ENCODE measurements around the gene COL23A1. TPM values are rescaled to one million over a fixed set of nuclear protein-coding genes. Genes with fewer than 3 reads are reported as not detected.

Gene COL23A1
- total RNA-seq, 1 experiment from 2014 or later = 5.7 TPM

DNA sequence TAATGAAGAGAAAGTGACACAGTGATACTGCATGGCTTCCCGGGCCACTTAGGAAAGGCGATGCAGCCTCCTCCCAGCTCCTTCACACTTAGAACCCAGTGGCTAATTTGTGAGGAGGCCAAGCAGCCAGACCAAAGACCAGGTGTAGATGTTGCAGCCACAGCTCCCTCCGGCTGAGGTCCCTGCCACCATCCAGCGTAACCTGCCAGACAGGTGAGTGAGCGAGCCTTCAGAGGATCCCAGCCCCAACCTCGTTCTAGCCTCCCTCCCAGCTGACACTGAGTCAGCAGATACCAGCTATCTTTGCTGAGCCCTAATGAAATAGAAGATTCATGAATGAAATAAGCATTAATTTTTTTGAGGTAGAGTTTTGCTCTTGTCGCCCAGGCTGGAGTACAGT is 59.7 kb downstream of the COL23A1 start:
- no peaks in the 10 kb centered on the region for H4K20me1 ChIP-seq (ENCODE audit: insufficient read depth, low read depth, low read length)
- no peaks in the 10 kb centered on the region for H3K27me3 ChIP-seq (ENCODE audit: low read length)
- no peak overlapping the region for H3K9ac ChIP-seq (ENCODE audit: low read length)
- H2AFZ ChIP-seq (ENCODE audit: low read length) = no peak overlapping the region
- H3K27ac ChIP-seq (ENCODE audit: low read length) = no peak overlapping the region
- no peak overlapping the region for H3K4me2 ChIP-seq (ENCODE audit: low read depth, low read length, poor library complexity, severe bottlenecking)
- H3K36me3 ChIP-seq (ENCODE audit: insufficient read depth, low read length) = no peaks in the 10 kb centered on the region
- H3K79me2 ChIP-seq (ENCODE audit: low read length) = no peaks in the 10 kb centered on the region
- DNase-seq = no peak
- H3K4me3 ChIP-seq (ENCODE audit: low read length) = no peak overlapping the region
- no peaks in the 10 kb centered on the region for H3K4me1 ChIP-seq (ENCODE audit: low read length)
- H3K9me2 ChIP-seq (replicated peaks; ENCODE audit: insufficient read depth, low read length) = no peaks in the 10 kb centered on the region
- no peaks in the 10 kb centered on the region for H3K9me3 ChIP-seq (ENCODE audit: low read length)

DNA sequence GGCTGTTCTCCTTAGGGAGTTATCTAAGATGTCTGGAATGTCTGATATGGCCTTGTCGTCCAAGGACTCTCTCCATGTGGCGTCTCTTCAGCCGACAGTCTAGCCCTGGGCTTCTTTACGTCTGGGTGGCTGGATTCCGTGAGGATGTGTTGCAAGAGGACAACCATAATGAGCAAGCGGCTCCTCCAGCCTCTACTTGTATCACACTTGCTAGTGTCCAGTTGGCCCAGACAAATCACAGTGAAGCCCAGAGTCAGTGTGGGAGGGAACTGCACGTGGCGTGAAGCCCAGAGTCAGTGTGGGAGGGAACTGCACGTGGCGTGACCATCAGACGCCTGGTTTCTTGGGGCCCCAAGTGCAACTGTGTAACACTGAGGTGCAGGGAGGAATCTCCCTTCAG is 61.1 kb downstream of the COL23A1 start:
- Histone ChIP-seq H3K4me2 (ENCODE audit: low read depth, low read length, poor library complexity, severe bottlenecking) (no peak overlapping the region), H2AFZ (ENCODE audit: low read length) (no peak overlapping the region), H3K9me3 (ENCODE audit: low read length) (no peaks in the 10 kb centered on the region), H3K9me2 (replicated peaks; ENCODE audit: insufficient read depth, low read length) (no peaks in the 10 kb centered on the region), H3K79me2 (ENCODE audit: low read length) (no peaks in the 10 kb centered on the region), H3K27me3 (ENCODE audit: low read length) (no peaks in the 10 kb centered on the region), H3K4me3 (ENCODE audit: low read length) (no peak overlapping the region), H3K4me1 (ENCODE audit: low read length) (no peaks in the 10 kb centered on the region), H3K9ac (ENCODE audit: low read length) (no peak overlapping the region), H3K27ac (ENCODE audit: low read length) (no peak overlapping the region), H4K20me1 (ENCODE audit: insufficient read depth, low read depth, low read length) (no peaks in the 10 kb centered on the region), H3K36me3 (ENCODE audit: insufficient read depth, low read length) (no peaks in the 10 kb centered on the region)
- no peak for DNase-seq

DNA sequence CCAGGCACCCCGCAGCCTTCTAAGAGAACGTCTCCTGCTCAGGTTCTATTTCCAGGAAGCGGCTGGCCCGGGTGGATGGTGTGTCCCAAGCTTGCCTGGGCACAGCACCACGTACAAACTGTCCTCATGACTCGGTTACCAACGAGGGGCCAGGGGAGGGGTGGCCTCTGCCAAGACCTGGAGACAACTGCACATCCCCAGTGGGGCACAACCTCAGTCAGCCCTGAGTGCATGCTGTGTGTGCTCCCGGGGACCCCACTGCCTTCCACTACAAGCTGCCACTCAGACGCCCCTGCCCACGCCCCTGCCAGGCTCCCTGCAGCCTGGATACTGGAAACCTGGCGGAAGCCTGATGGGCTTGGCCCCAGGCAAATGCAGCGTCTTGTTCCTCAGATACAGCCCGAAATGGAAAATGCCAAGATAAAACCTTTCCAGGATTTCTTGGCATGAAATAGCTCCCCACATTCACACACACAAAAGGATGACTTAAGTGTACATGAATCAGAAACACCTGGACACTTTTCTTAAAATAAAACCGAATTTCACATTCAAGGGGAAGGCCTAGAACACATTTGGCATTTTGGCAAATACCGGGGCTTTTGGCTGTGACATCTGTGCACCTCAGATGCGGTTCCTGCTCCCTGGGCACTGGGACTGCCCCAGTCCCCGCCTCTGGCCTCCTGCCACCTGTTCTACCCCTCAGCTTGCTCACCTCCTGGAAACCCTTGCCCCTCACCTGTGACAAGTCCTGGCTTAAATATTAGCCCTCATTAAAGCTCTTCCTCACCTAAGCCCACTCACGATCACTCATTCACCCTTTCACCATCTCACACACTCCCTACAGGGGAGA is 62.5 kb downstream of the COL23A1 start:
- Histone ChIP-seq H3K9ac (ENCODE audit: low read length) (no peak overlapping the region), H3K9me3 (ENCODE audit: low read length) (no peaks in the 10 kb centered on the region), H3K9me2 (replicated peaks; ENCODE audit: insufficient read depth, low read length) (no peaks in the 10 kb centered on the region), H3K4me1 (ENCODE audit: low read length) (no peaks in the 10 kb centered on the region), H3K4me2 (ENCODE audit: low read depth, low read length, poor library complexity, severe bottlenecking) (no peak overlapping the region), H3K36me3 (ENCODE audit: insufficient read depth, low read length) (no peaks in the 10 kb centered on the region), H3K27me3 (ENCODE audit: low read length) (no peaks in the 10 kb centered on the region), H3K27ac (ENCODE audit: low read length) (no peak overlapping the region), H4K20me1 (ENCODE audit: insufficient read depth, low read depth, low read length) (no peaks in the 10 kb centered on the region), H2AFZ (ENCODE audit: low read length) (no peak overlapping the region), H3K4me3 (ENCODE audit: low read length) (no peak overlapping the region), H3K79me2 (ENCODE audit: low read length) (no peaks in the 10 kb centered on the region)
- DNase-seq = no peak

DNA sequence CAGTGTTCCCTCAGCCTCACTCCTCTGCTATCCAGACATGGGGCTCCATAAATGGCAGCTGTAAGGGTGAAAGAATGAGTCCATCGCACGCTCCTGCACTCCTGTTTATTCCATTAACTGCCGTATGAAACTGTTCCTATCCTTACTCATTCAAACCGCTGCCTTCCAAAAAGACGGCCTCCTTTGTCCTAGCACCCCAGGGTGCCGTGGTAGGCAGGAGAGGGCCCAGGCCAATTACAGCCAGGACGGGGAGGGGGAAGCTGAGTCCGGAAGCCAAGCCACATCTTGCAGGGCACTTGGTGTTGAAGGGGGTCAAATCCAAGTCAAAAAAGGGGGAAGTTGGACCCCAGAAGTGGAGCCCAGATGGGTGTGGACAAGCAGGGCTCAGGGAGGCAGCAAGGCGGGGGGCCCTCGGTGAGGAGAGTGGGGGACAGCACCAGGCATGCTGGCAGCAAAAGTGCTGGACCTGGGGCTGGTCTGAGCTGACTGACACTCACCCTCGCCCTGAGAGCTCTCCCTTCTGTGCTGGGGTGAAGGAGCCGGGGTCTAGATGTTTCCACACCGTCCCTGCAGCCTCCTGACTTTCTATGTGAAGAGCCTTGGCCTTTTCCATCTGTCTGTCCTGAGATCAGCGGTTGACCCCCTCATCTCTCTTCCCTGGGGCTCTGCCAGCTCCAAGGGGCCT is 63.3 kb downstream of the COL23A1 start:
- Histone ChIP-seq H3K36me3 (ENCODE audit: insufficient read depth, low read length) (no peaks in the 10 kb centered on the region), H3K9me3 (ENCODE audit: low read length) (no peaks in the 10 kb centered on the region), H3K4me1 (ENCODE audit: low read length) (no peaks in the 10 kb centered on the region), H3K4me3 (ENCODE audit: low read length) (no peak overlapping the region), H3K79me2 (ENCODE audit: low read length) (no peaks in the 10 kb centered on the region), H3K27me3 (ENCODE audit: low read length) (no peaks in the 10 kb centered on the region), H4K20me1 (ENCODE audit: insufficient read depth, low read depth, low read length) (no peaks in the 10 kb centered on the region), H3K27ac (ENCODE audit: low read length) (no peak overlapping the region), H3K9ac (ENCODE audit: low read length) (no peak overlapping the region), H3K4me2 (ENCODE audit: low read depth, low read length, poor library complexity, severe bottlenecking) (no peak overlapping the region), H2AFZ (ENCODE audit: low read length) (no peak overlapping the region), H3K9me2 (replicated peaks; ENCODE audit: insufficient read depth, low read length) (no peaks in the 10 kb centered on the region)
- no peak for DNase-seq

DNA sequence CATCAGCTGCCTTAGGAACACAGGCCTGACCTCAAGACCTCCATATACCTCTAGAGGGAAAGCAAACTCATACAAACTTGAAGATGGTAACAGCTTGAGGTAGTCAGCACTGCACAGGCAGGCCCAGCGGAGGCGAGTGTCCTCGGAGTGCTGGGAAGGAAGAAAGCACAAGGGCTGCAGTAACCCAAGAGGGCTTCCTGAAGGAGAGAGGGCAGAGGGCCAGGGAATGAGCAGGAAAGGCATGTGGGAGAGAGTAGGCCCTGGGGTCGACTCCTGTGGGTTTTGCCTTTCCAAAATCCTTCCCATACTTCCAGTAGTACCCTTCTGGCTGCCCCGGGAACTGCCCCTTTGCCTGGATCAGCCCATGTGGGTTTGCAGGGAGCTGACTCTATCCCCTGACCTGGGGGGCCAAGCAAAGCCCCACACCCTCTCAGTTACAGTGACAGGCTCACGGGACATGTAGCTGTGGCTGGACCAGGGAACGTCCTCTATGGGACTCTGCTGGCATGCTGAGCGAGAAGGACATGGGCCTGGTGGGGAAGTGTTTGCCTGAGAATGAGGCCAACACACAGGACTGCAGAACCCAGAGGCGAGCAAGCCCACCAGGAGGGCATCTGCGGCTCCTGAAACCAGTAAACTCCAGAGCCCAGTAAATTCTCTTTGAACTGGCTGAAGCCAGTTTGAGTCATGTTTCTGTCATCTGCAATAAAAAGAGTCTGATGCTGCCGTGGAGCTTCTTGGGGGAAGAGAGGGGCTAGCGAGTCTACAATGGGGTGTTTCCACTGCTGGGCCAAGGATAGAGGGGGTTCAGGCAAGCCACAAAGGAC is 64.1 kb downstream of the COL23A1 start:
- no peak overlapping the region for H3K4me2 ChIP-seq (ENCODE audit: low read depth, low read length, poor library complexity, severe bottlenecking)
- H3K9me2 ChIP-seq (replicated peaks; ENCODE audit: insufficient read depth, low read length) = no peaks in the 10 kb centered on the region
- DNase-seq = no peak
- no peaks in the 10 kb centered on the region for H3K79me2 ChIP-seq (ENCODE audit: low read length)
- no peaks in the 10 kb centered on the region for H3K36me3 ChIP-seq (ENCODE audit: insufficient read depth, low read length)
- H2AFZ ChIP-seq (ENCODE audit: low read length) = no peak overlapping the region
- no peak overlapping the region for H3K27ac ChIP-seq (ENCODE audit: low read length)
- no peaks in the 10 kb centered on the region for H3K27me3 ChIP-seq (ENCODE audit: low read length)
- no peaks in the 10 kb centered on the region for H4K20me1 ChIP-seq (ENCODE audit: insufficient read depth, low read depth, low read length)
- H3K4me1 ChIP-seq (ENCODE audit: low read length) = no peaks in the 10 kb centered on the region
- H3K9ac ChIP-seq (ENCODE audit: low read length) = no peak overlapping the region
- H3K4me3 ChIP-seq (ENCODE audit: low read length) = no peak overlapping the region
- H3K9me3 ChIP-seq (ENCODE audit: low read length) = no peaks in the 10 kb centered on the region

DNA sequence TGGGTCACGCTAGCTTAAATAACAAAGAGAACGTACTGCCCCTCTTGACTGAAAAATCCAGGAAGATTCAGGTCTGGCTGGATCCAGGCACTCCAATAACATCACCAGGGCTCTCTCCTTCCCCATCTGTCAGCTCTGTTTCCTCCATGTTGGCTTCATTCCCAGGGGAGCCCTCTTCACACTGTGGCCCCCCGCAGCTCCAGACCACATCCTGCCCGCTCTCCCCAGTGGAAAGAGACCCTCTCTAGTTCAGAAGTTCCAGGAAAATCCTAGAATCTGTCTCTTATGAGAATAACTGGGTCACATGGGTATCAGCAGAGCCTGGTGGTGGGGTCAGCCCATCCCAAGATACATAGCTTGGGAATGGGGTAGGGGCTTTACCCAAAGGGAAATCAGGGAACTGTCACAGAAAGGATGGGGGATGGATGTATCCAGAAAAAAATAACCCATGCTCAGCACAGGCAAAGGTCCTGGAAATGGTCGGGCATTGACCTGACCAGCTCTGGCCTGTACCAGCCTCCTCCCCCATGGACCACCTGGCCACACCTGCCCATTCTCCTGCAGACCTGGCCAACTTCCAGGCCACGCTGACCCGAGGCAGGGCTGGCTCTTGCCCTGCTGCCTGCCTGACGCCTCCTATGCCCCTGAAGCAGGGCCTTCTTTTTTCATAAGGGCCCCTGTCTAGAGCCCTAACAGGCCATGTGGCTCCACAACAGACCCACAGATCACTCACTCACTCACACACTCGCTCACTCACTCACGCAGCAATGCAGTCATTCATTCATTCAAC is 65.9 kb downstream of the COL23A1 start:
- Histone ChIP-seq H2AFZ (ENCODE audit: low read length) (no peak overlapping the region), H4K20me1 (ENCODE audit: insufficient read depth, low read depth, low read length) (no peaks in the 10 kb centered on the region), H3K4me3 (ENCODE audit: low read length) (no peak overlapping the region), H3K4me1 (ENCODE audit: low read length) (no peaks in the 10 kb centered on the region), H3K9ac (ENCODE audit: low read length) (no peak overlapping the region), H3K4me2 (ENCODE audit: low read depth, low read length, poor library complexity, severe bottlenecking) (no peak overlapping the region), H3K79me2 (ENCODE audit: low read length) (no peaks in the 10 kb centered on the region), H3K9me3 (ENCODE audit: low read length) (no peaks in the 10 kb centered on the region), H3K36me3 (ENCODE audit: insufficient read depth, low read length) (no peaks in the 10 kb centered on the region), H3K9me2 (replicated peaks; ENCODE audit: insufficient read depth, low read length) (no peaks in the 10 kb centered on the region), H3K27me3 (ENCODE audit: low read length) (no peaks in the 10 kb centered on the region), H3K27ac (ENCODE audit: low read length) (no peak overlapping the region)
- no peak for DNase-seq

DNA sequence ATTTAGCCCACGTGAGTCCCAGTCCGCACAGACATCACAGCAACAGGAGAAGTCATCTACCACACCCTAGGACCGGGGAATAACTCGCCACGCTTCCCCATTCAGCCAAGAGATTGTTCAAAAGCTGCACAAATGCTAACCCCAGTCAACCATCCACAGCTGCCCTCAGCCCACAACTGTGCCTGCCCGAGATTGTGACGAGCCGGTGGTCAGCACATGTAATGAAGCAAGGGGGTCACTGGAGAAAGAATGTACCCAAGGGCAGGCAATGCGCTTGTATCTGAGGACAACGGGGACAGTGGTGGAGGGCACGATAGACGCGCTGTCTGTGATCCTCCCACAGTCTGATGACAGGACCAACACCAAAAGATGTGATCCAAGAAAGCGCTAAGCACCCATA is 67.8 kb downstream of the COL23A1 start:
- Histone ChIP-seq H3K9me3 (ENCODE audit: low read length) (no peaks in the 10 kb centered on the region), H3K9me2 (replicated peaks; ENCODE audit: insufficient read depth, low read length) (no peaks in the 10 kb centered on the region), H3K4me3 (ENCODE audit: low read length) (no peak overlapping the region), H4K20me1 (ENCODE audit: insufficient read depth, low read depth, low read length) (no peaks in the 10 kb centered on the region), H3K27ac (ENCODE audit: low read length) (no peak overlapping the region), H3K36me3 (ENCODE audit: insufficient read depth, low read length) (no peaks in the 10 kb centered on the region), H3K27me3 (ENCODE audit: low read length) (no peaks in the 10 kb centered on the region), H3K9ac (ENCODE audit: low read length) (no peak overlapping the region), H3K79me2 (ENCODE audit: low read length) (no peaks in the 10 kb centered on the region), H3K4me1 (ENCODE audit: low read length) (no peaks in the 10 kb centered on the region), H3K4me2 (ENCODE audit: low read depth, low read length, poor library complexity, severe bottlenecking) (no peak overlapping the region), H2AFZ (ENCODE audit: low read length) (no peak overlapping the region)
- DNase-seq = no peak
